Measurements from ENCODE around the gene ZNF697. TPM values are rescaled to one million over a fixed set of nuclear protein-coding genes. Genes with fewer than 3 reads are reported as not detected.

ZNF697 gene
- total RNA-seq, 1 donor from 2014 or later: 8.3 TPM

DNA sequence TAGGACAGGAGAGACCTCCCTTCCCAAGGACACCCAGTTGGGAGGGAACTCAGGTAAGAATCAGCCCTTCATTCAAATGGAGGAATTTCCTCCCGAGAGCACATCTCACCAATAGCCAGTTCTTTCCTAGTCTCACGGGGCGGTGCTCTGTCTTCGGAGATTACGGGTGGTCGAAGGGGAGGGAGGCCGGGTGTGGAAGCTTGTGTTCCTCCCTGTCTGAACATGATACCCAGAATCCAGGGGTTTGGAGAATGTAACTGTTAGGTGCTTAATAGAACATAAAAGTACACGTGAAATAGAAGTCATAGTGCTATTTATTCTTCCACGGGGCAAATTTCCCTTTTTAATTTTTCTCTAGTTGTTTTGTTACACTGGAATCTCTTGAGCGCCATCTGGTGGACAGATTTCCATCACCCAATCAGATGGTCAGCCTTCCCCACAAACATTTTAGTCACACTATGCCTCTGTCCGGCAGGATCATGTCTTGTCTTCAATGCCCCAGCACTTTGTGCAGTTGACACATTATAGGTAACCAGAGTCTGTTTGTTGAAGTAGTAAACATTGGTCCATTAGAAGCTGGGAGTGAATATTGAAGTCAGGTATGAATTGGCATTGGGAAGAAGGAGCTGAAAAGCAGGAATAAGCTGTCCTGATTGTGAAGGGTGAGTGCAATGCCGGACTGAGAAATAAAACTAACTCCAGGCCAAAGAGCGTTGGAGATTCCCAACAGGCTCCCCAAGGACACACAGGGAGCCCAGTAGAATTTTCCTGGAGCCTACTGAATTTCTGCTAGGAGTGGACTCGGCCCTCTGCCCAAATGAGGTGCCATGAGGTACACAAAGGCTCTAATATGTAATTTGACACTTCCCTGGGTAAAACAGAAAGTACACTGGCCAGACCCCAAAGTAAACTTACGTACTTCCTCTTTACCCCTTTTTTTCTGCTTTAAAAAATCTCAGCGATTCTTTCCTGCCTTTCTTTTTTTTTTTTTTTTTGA lies 27.6 kb upstream of the ZNF697 start:
- peak; percentile 81 for DNase-seq (ENCODE audit: low spot score)
- H3K9me3 ChIP-seq (ENCODE audit: low read depth): no peaks in the 10 kb centered on the region
- no peak overlapping the region for H3K9ac ChIP-seq
- peaks cover 22% of the 10 kb centered on the region for H3K4me1 ChIP-seq
- peaks cover 14% of the 10 kb centered on the region for H3F3A ChIP-seq (ENCODE audit: low read depth)
- Mint-ChIP-seq H3K4me3 (peak overlapping the region; percentile 79), H3K27ac (no peak overlapping the region), H3K27me3 (ENCODE audit: insufficient read depth, low read depth) (peaks cover 4% of the 10 kb centered on the region), H3K4me1 (peaks cover 24% of the 10 kb centered on the region), H3K36me3 (no peaks in the 10 kb centered on the region), H3K9me3 (peaks cover 2% of the 10 kb centered on the region)
- peak overlapping the region; percentile 84 for H2AFZ ChIP-seq (replicated peaks)
- H3K4me3 ChIP-seq: peak overlapping the region; percentile 27
- no peak overlapping the region for H3K27ac ChIP-seq
- no peaks in the 10 kb centered on the region for H3K36me3 ChIP-seq
- TF ChIP-seq EZH2 (IDR thresholded peaks at IDR 0.05): no peak
- no peak for TF ChIP-seq EZH2phosphoT487 (IDR thresholded peaks at IDR 0.05)
- TF ChIP-seq, protein P1, sequence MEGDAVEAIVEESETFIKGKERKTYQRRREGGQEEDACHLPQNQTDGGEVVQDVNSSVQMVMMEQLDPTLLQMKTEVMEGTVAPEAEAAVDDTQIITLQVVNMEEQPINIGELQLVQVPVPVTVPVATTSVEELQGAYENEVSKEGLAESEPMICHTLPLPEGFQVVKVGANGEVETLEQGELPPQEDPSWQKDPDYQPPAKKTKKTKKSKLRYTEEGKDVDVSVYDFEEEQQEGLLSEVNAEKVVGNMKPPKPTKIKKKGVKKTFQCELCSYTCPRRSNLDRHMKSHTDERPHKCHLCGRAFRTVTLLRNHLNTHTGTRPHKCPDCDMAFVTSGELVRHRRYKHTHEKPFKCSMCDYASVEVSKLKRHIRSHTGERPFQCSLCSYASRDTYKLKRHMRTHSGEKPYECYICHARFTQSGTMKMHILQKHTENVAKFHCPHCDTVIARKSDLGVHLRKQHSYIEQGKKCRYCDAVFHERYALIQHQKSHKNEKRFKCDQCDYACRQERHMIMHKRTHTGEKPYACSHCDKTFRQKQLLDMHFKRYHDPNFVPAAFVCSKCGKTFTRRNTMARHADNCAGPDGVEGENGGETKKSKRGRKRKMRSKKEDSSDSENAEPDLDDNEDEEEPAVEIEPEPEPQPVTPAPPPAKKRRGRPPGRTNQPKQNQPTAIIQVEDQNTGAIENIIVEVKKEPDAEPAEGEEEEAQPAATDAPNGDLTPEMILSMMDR (IDR thresholded peaks at IDR 0.05): peak; percentile 90
- peak overlapping the region; percentile 21 for H3K4me2 ChIP-seq
- no peaks in the 10 kb centered on the region for H4K20me1 ChIP-seq (ENCODE audit: low read depth)
- H3K79me2 ChIP-seq (ENCODE audit: low read depth): no peaks in the 10 kb centered on the region
- no peaks in the 10 kb centered on the region for H3K27me3 ChIP-seq

DNA sequence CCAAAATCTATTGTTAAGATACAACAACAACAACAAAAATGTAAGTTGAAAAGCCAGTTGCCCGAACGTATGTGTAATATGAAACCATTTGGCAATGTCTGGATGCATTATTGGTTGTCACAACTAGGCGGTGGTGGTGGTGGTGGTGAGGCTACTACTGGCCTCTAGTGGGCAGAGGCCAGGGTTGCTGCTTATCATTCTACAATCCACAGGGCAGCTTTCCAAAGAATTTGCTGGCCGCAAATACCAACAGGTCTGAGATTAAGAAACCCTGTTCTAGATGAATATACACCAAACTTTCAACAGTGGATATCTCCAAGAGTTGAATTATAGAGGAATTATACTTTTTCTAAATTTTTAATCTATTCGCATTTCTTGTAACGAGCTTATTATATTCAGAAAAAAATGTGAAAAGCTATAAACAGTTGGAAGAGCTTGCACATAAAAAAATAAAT lies 26.8 kb upstream of the ZNF697 start:
- Histone ChIP-seq H2AFZ (replicated peaks) (peak overlapping the region; percentile 84), H3K4me1 (peaks cover 22% of the 10 kb centered on the region), H3K27me3 (no peaks in the 10 kb centered on the region), H3K9me3 (ENCODE audit: low read depth) (no peaks in the 10 kb centered on the region), H3K79me2 (ENCODE audit: low read depth) (no peaks in the 10 kb centered on the region), H3K27ac (no peak overlapping the region), H3K4me3 (no peak overlapping the region), H3K4me2 (peak overlapping the region; percentile 53), H3F3A (ENCODE audit: low read depth) (peaks cover 14% of the 10 kb centered on the region), H3K9ac (no peak overlapping the region), H3K36me3 (no peaks in the 10 kb centered on the region), H4K20me1 (ENCODE audit: low read depth) (no peaks in the 10 kb centered on the region)
- no peak for TF ChIP-seq EZH2 (IDR thresholded peaks at IDR 0.05)
- no peak for TF ChIP-seq EZH2phosphoT487 (IDR thresholded peaks at IDR 0.05)
- TF ChIP-seq, protein P1 (IDR thresholded peaks at IDR 0.05): no peak
- peaks cover 24% of the 10 kb centered on the region for H3K4me1 Mint-ChIP-seq
- no peak overlapping the region for H3K27ac Mint-ChIP-seq
- DNase-seq (ENCODE audit: low spot score): no peak
- H3K27me3 Mint-ChIP-seq (ENCODE audit: insufficient read depth, low read depth): peaks cover 4% of the 10 kb centered on the region
- H3K4me3 Mint-ChIP-seq: no peak overlapping the region
- peaks cover 2% of the 10 kb centered on the region for H3K9me3 Mint-ChIP-seq
- no peaks in the 10 kb centered on the region for H3K36me3 Mint-ChIP-seq

DNA sequence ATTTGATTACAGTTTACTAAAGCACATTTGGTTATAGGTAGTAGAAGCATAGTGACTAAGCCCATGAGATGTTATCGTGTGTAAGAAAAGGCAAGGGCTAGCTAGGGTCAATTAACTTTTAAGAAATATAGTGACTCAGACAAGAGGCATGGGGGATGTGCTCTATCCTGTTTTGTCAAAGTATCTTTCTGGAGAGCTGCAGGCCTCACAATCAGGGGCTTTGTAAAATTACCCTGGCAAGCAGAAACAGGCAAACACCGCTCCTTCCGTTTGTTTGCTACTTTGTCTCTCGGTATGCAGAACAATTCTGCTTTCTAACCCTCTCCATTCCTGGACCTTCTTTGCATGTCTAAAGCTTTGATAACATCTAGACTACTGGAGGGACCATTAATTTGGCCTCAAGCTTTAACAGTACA lies 26.1 kb upstream of the ZNF697 start:
- Mint-ChIP-seq H3K27me3 (ENCODE audit: insufficient read depth, low read depth) (peaks cover 4% of the 10 kb centered on the region), H3K4me3 (peak overlapping the region; percentile 54)
- H3K4me2 ChIP-seq: peak overlapping the region; percentile 53

More for the DNA sequence above, 26.1 kb upstream of the ZNF697 start:
- TF ChIP-seq EZH2phosphoT487 (IDR thresholded peaks at IDR 0.05): no peak
- no peak for TF ChIP-seq EZH2 (IDR thresholded peaks at IDR 0.05)
- TF ChIP-seq, protein P1 (IDR thresholded peaks at IDR 0.05): no peak
- no peaks in the 10 kb centered on the region for H3K79me2 ChIP-seq (ENCODE audit: low read depth)
- H2AFZ ChIP-seq (replicated peaks): peak overlapping the region; percentile 94
- peaks cover 2% of the 10 kb centered on the region for H3K9me3 Mint-ChIP-seq
- H3K36me3 ChIP-seq: no peaks in the 10 kb centered on the region
- peaks cover 14% of the 10 kb centered on the region for H3K4me1 ChIP-seq
- H3K9ac ChIP-seq: no peak overlapping the region
- H3K36me3 Mint-ChIP-seq: no peaks in the 10 kb centered on the region
- DNase-seq (ENCODE audit: low spot score): peak; percentile 20
- no peaks in the 10 kb centered on the region for H3K27me3 ChIP-seq
- peaks cover 14% of the 10 kb centered on the region for H3F3A ChIP-seq (ENCODE audit: low read depth)
- no peaks in the 10 kb centered on the region for H4K20me1 ChIP-seq (ENCODE audit: low read depth)
- H3K27ac ChIP-seq: peak overlapping the region; percentile 60
- no peak overlapping the region for H3K4me3 ChIP-seq
- H3K27ac Mint-ChIP-seq: no peak overlapping the region
- H3K4me1 Mint-ChIP-seq: peaks cover 20% of the 10 kb centered on the region
- H3K9me3 ChIP-seq (ENCODE audit: low read depth): no peaks in the 10 kb centered on the region

Data from neural progenitor cell (in vitro differentiated cells).